A673 (cell line): Measurements from ENCODE around the gene KRI1. TPM values are rescaled to one million over a fixed set of nuclear protein-coding genes. Genes with fewer than 3 reads are reported as not detected.
"Not testable (repeated sequence)": the region's sequence is repeated elsewhere in the genome, so short reads cannot be mapped to it uniquely, and the experiment has no call there.

Source experiments
- BruUV-seq: library from RNA; stranded (reverse); fragments of 400-500 nt; replicated peaks from 2 replicates; lab custom pipeline; 2021; lab: Mats Ljungman, UMichigan
- CTCF ChIA-PET: fragments of 300-600 bp; sonication (Branson Sonifier 250); formaldehyde crosslinking; loops from one replicate; lab custom pipeline; 2022; ENCODE audit warnings: antibody characterized with exemption; lab: Charles Lee
- POLR2A ChIA-PET: fragments of 300-600 bp; sonication (Branson Sonifier 250); formaldehyde crosslinking; loops from one replicate; lab custom pipeline; 2022; ENCODE audit warnings: antibody characterized with exemption; ENCODE audit not compliant: low non-redundant PET; lab: Charles Lee
- DNase-seq: peaks from one replicate; pipeline ENCODE4 v3.0.0-alpha.2; 2015; ENCODE audit warnings: low spot score
- H3K27ac ChIP-seq: fragments of 200-600 bp; sonication (generic); 2 replicates; pipeline ENCODE4 v1.5.1; 2016; ENCODE audit warnings: mixed run types, low read depth, mild to moderate bottlenecking, mixed read lengths, antibody characterized with exemption, low read length; ENCODE audit not compliant: poor library complexity, severe bottlenecking
- H3K27me3 ChIP-seq: fragments of 200-600 bp; sonication (generic); replicated peaks from 2 replicates; pipeline ENCODE4 v1.6.1; 2017; ENCODE audit warnings: mixed run types, low read depth, mild to moderate bottlenecking, mixed read lengths, antibody characterized with exemption, low read length; ENCODE audit not compliant: insufficient read depth, poor library complexity
- H3K36me3 ChIP-seq: fragments of 200-600 bp; sonication (generic); 2 replicates; pipeline ENCODE4 v1.6.1; 2016; ENCODE audit warnings: mixed run types, mild to moderate bottlenecking, mixed read lengths, antibody characterized with exemption, low read length; ENCODE audit not compliant: insufficient read depth, poor library complexity, severe bottlenecking
- H3K4me1 ChIP-seq: fragments of 200-600 bp; sonication (generic); 2 replicates; pipeline ENCODE4 v1.6.1; 2017; ENCODE audit warnings: mixed run types, mild to moderate bottlenecking, mixed read lengths, antibody characterized with exemption, low read length; ENCODE audit not compliant: insufficient read depth, poor library complexity, severe bottlenecking
- H3K4me3 ChIP-seq: fragments of 200-600 bp; sonication (generic); 2 replicates; pipeline ENCODE4 v1.5.1; 2016; ENCODE audit warnings: low read depth, mixed run types, mild to moderate bottlenecking, mixed read lengths, low read length; ENCODE audit not compliant: poor library complexity, severe bottlenecking
- H3K9me3 ChIP-seq: fragments of 200-600 bp; sonication (generic); 2 replicates; pipeline ENCODE4 v1.6.1; 2016; ENCODE audit warnings: mixed run types, low read depth, mild to moderate bottlenecking, mixed read lengths, antibody characterized with exemption, low read length; ENCODE audit not compliant: poor library complexity, severe bottlenecking
- CTCF ChIP-seq: fragments of 300-800, 200-600 bp; sonication (generic); conservative IDR thresholded peaks from 2 replicates; pipeline ENCODE4 v1.5.1; 2017; ENCODE audit warnings: low read depth, mild to moderate bottlenecking, antibody characterized with exemption, low read length, moderate library complexity, mixed read lengths
- EZH2 ChIP-seq: fragments of 200-600 bp; sonication (generic); IDR thresholded peaks from 2 replicates; pipeline ENCODE4 v1.6.1; 2017; ENCODE audit warnings: borderline replicate concordance, low read depth, mild to moderate bottlenecking, mixed read lengths, antibody characterized with exemption, low read length; ENCODE audit not compliant: poor library complexity, severe bottlenecking
- intact Hi-C: fragments of 100-400 bp; cut with micrococcal nuclease; formaldehyde crosslinking; loops from one replicate; pipeline ENCODE4 v1.10.0; 2022; ENCODE audit not compliant: unreplicated experiment
- total RNA-seq: library from RNA; stranded (reverse); gene quantifications from 2 replicates; pipeline ENCODE4 v1.2.3, GENCODE V29; 2021

KRI1 gene
- total RNA-seq, 1 experiment from 2014 or later, result 47.8 TPM

- intact Hi-C loops, result no loop called here
- ChIA-PET CTCF (interaction anchor here (0.6 to 0.7 kb wide), 2 partner anchors 125 to 312 kb away, joined by 3 to 13 read pairs; no protein-coding TSS in a partner anchor), POLR2A (no interaction called here)
- TF ChIP-seq EZH2 (no peak), CTCF (no peak)
- Histone ChIP-seq H3K4me3 (no peak overlapping the region), H3K27ac (no peak overlapping the region), H3K27me3 (no peaks in the 10 kb centered on the region), H3K4me1 (no peaks in the 10 kb centered on the region), H3K9me3 (no peaks in the 10 kb centered on the region), H3K36me3 (peaks cover 77% of the 10 kb centered on the region)
- TSS peak; percentile 86 for BruUV-seq
- DNase-seq, result no peak
Measured at GRCh38 chr19:10553087-10553667, 12.6 kb downstream of the KRI1 start.

GRCh38 chr19:10552510-10553053 is 13.2 kb downstream of the KRI1 start:
- intact Hi-C loops, result no loop called here
- Histone ChIP-seq H3K27me3 (no peaks in the 10 kb centered on the region), H3K4me3 (no peak overlapping the region), H3K9me3 (no peaks in the 10 kb centered on the region), H3K27ac (no peak overlapping the region), H3K4me1 (no peaks in the 10 kb centered on the region), H3K36me3 (peaks cover 71% of the 10 kb centered on the region)
- no peak for TF ChIP-seq EZH2
- TF ChIP-seq CTCF, result no peak
- peak; percentile 60 for DNase-seq
- ChIA-PET CTCF (interaction anchor here (0.6 to 0.7 kb wide), 2 partner anchors 125 to 313 kb away, joined by 3 to 13 read pairs; no protein-coding TSS in a partner anchor), POLR2A (no interaction called here)
- BruUV-seq, result no TSS peak

- Histone ChIP-seq H3K36me3 (peaks cover 69% of the 10 kb centered on the region), H3K27ac (no peak overlapping the region), H3K9me3 (no peaks in the 10 kb centered on the region), H3K4me3 (no peak overlapping the region), H3K27me3 (no peaks in the 10 kb centered on the region), H3K4me1 (no peaks in the 10 kb centered on the region)
- intact Hi-C loops, result no loop called here
- CTCF ChIA-PET, result interaction anchor here (0.5 to 0.7 kb wide), 4 partner anchors 30 to 385 kb away, joined by 3 to 11 read pairs (median 5); no protein-coding TSS in a partner anchor
- peak; percentile 61 for DNase-seq
- POLR2A ChIA-PET, result no interaction called here
- BruUV-seq, result no TSS peak
- no peak for TF ChIP-seq EZH2
- TF ChIP-seq CTCF, result no peak
Measured at GRCh38 chr19:10551698-10552301, 14.0 kb downstream of the KRI1 start.

GRCh38 chr19:10551006-10551405 is 14.8 kb downstream of the KRI1 start:
- POLR2A ChIA-PET, result interaction anchor here (0.7 kb wide), 1 partner anchor 8 kb away, joined by 3 read pairs; no protein-coding TSS in a partner anchor
- H3K4me1 ChIP-seq, DNase-seq, intact Hi-C loops, BruUV-seq, H3K27me3 ChIP-seq, H3K27ac ChIP-seq, H3K9me3 ChIP-seq, H3K4me3 ChIP-seq: not testable (repeated sequence)
- peaks cover 64% of the 10 kb centered on the region for H3K36me3 ChIP-seq
- CTCF ChIA-PET, result interaction anchor here (0.5 to 0.7 kb wide), 2 partner anchors 76 to 126 kb away, joined by 3 to 11 read pairs; no protein-coding TSS in a partner anchor
